HepG2 (cell line): ENCODE measurements around the gene ENGASE. TPM values are rescaled to one million over a fixed set of nuclear protein-coding genes. Genes with fewer than 3 reads are reported as not detected.

Source experiments
- ERF ChIP-seq: IDR thresholded peaks from 2 replicates; pipeline ENCODE4 v1.6.1; 2018; ENCODE audit warnings: missing biosample characterization, missing genetic modification reagents
- FOXK1 ChIP-seq: sonication (generic); formaldehyde crosslinking; IDR thresholded peaks from 2 replicates; pipeline ENCODE4 v1.4.0; 2020; ENCODE audit warnings: low read depth, missing genetic modification reagents, borderline replicate concordance
- FOXP4 ChIP-seq: sonication (generic); formaldehyde crosslinking; IDR thresholded peaks from 2 replicates; pipeline ENCODE4 v1.4.0; 2020; ENCODE audit warnings: missing genetic modification reagents
- GLI4 ChIP-seq: sonication (generic); formaldehyde crosslinking; IDR thresholded peaks from 2 replicates; pipeline ENCODE4 v1.5.1; 2020; ENCODE audit warnings: missing genetic modification reagents, mild to moderate bottlenecking, moderate library complexity, borderline replicate concordance
- HDAC2 ChIP-seq: sonication (generic); formaldehyde crosslinking; IDR thresholded peaks from 2 replicates; pipeline ENCODE4 v1.4.0; 2020; ENCODE audit warnings: missing genetic modification reagents
- MYNN ChIP-seq: sonication (generic); formaldehyde crosslinking; IDR thresholded peaks from 2 replicates; pipeline ENCODE4 v1.4.0; 2020; ENCODE audit warnings: mild to moderate bottlenecking, low read depth, missing genetic modification reagents
- PBX2 ChIP-seq: IDR thresholded peaks from 2 replicates; pipeline ENCODE4 v1.6.1; 2016; ENCODE audit warnings: control low read depth
- PHF21A ChIP-seq: sonication (generic); formaldehyde crosslinking; IDR thresholded peaks from 2 replicates; pipeline ENCODE4 v1.5.0; 2020; ENCODE audit warnings: mild to moderate bottlenecking, missing genetic modification reagents
- SATB2 ChIP-seq: sonication (generic); formaldehyde crosslinking; IDR thresholded peaks from 2 replicates; pipeline ENCODE4 v1.5.0; 2020; ENCODE audit warnings: missing genetic modification reagents
- SRSF9 ChIP-seq: fragments of 200-400 bp; formaldehyde crosslinking; IDR thresholded peaks from 2 replicates; pipeline ENCODE4 v1.6.1; 2018; ENCODE audit warnings: borderline replicate concordance, mild to moderate bottlenecking, low read depth, low read length; ENCODE audit not compliant: insufficient read depth, poor library complexity, severe bottlenecking
- WIZ ChIP-seq: sonication (generic); formaldehyde crosslinking; IDR thresholded peaks from 2 replicates; pipeline ENCODE4 v1.5.1; 2020; ENCODE audit warnings: mild to moderate bottlenecking, missing genetic modification reagents
- ZNF264 ChIP-seq: sonication (generic); formaldehyde crosslinking; IDR thresholded peaks from 2 replicates; pipeline ENCODE4 v1.4.0; 2020; ENCODE audit warnings: missing genetic modification reagents
- ZNF709 ChIP-seq: sonication (generic); formaldehyde crosslinking; IDR thresholded peaks from 2 replicates; pipeline ENCODE4 v1.5.0; 2020; ENCODE audit warnings: mild to moderate bottlenecking, missing genetic modification reagents
- ZNF737 ChIP-seq: sonication (generic); formaldehyde crosslinking; IDR thresholded peaks from 2 replicates; pipeline ENCODE4 v1.5.0; 2020; ENCODE audit warnings: missing genetic modification reagents, mild to moderate bottlenecking, borderline replicate concordance
- polyA plus RNA-seq, 8 experiments: library from polyadenylated mRNA; depleted of rRNA in 3 of 8; stranded (reverse) in 7 of 8; unstranded in 1 of 8; fragments of >200 nt; fragmentation: Illumina TruSeq in 4 of 8; extraction: Trizol in 4 of 8; gene quantifications; 2 replicates each; pipeline versions ENCODE4 v1.2.1 to v1.2.3, GENCODE V29; 2011 to 2016; ENCODE audit warnings: low read depth in 4 of 8, missing spikeins in 1 of 8, mixed read lengths in 1 of 8; ENCODE audit not compliant: insufficient read depth in 1 of 8
- total RNA-seq, 5 experiments: library from RNA; depleted of rRNA; stranded (reverse); fragments of >200 nt; fragmentation: Illumina TruSeq; extraction: Trizol; gene quantifications; 2 replicates each; pipeline ENCODE4 v1.2.3, GENCODE V29; 2016; ENCODE audit warnings: low read depth in 1 of 5
- TF ChIP-seq, protein P1 (sequence below): IDR thresholded peaks from 2 replicates; pipeline ENCODE4 v1.6.1; 2016; ENCODE audit warnings: low read depth, missing genetic modification reagents, missing compliant biosample characterization
- TF ChIP-seq, protein P2 (sequence below): sonication (generic); formaldehyde crosslinking; IDR thresholded peaks from 2 replicates; pipeline ENCODE4 v1.9.0; 2022; ENCODE audit warnings: missing genetic modification reagents, mild to moderate bottlenecking, borderline replicate concordance
- TF ChIP-seq, protein P3 (sequence below): sonication (generic); formaldehyde crosslinking; IDR thresholded peaks from 2 replicates; pipeline ENCODE4 v1.4.0; 2020; ENCODE audit warnings: missing genetic modification reagents

Gene ENGASE
- total and polyA plus RNA-seq, 2 of the 13 experiments (the other 11 are each of a cell fraction or from before 2014, with no cell fraction given) = 10.6 to 18.1 TPM

DNA sequence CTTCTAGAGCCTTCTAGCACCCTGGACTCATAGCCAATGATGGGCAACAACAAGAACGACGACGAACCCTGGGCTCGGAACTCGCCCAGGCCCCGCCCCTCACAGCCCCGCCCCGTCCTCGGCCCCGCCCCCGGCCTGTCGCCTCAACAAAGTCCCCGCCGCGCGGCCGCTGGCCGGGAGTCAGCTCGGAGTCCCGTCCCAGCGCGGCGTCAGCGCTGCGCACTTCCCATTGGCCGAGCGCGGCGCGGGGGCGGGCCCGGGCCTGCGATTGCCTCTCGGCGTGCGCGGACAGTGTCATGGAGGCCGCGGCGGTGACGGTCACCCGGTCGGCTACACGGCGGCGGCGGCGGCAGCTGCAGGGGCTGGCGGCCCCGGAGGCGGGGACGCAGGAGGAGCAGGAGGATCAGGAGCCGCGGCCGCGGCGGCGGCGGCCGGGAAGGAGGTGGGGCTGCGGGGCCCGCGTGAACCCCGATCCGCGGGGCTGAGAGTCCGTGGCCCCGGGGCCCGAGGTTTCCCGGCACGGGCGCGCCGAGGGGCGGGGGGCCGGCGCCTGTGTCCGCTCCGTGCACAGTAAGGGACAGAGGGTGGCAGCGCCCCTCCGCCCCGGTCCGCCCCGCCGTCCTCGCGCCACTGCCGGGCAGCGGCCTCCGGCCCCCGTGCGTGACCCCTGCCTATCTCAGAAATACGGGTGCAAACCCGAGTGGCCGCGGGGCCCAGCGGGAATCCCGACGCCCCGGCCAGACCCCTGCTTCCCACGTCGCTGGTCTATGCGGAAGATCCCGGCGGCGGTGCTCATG, at the start of gene ENGASE (continued):
- TF ChIP-seq ZNF737 (CRISPR knock-in tag) (no peak), FOXP4 (CRISPR knock-in tag) (no peak), SRSF9 (no peak), PHF21A (CRISPR knock-in tag) (peak; percentile 70), HDAC2 (CRISPR knock-in tag) (peak; percentile 32; the same call in 1 of the 2 replicates), MYNN (CRISPR knock-in tag) (no peak), ERF (CRISPR knock-in tag) (0 out of 2 replicates have a peak, but pooled peaks have one; percentile 34), SATB2 (CRISPR knock-in tag) (0 out of 2 replicates have a peak, but pooled peaks have one; percentile 1), ZNF264 (CRISPR knock-in tag) (no peak), WIZ (CRISPR knock-in tag) (no peak), GLI4 (CRISPR knock-in tag) (0 out of 2 replicates have a peak, but pooled peaks have one; percentile 48), ZNF709 (CRISPR knock-in tag) (no peak), FOXK1 (CRISPR knock-in tag) (peak; percentile 27; the same call in 1 of the 2 replicates), PBX2 (CRISPR knock-in tag) (no peak)
- TF ChIP-seq, protein P1, sequence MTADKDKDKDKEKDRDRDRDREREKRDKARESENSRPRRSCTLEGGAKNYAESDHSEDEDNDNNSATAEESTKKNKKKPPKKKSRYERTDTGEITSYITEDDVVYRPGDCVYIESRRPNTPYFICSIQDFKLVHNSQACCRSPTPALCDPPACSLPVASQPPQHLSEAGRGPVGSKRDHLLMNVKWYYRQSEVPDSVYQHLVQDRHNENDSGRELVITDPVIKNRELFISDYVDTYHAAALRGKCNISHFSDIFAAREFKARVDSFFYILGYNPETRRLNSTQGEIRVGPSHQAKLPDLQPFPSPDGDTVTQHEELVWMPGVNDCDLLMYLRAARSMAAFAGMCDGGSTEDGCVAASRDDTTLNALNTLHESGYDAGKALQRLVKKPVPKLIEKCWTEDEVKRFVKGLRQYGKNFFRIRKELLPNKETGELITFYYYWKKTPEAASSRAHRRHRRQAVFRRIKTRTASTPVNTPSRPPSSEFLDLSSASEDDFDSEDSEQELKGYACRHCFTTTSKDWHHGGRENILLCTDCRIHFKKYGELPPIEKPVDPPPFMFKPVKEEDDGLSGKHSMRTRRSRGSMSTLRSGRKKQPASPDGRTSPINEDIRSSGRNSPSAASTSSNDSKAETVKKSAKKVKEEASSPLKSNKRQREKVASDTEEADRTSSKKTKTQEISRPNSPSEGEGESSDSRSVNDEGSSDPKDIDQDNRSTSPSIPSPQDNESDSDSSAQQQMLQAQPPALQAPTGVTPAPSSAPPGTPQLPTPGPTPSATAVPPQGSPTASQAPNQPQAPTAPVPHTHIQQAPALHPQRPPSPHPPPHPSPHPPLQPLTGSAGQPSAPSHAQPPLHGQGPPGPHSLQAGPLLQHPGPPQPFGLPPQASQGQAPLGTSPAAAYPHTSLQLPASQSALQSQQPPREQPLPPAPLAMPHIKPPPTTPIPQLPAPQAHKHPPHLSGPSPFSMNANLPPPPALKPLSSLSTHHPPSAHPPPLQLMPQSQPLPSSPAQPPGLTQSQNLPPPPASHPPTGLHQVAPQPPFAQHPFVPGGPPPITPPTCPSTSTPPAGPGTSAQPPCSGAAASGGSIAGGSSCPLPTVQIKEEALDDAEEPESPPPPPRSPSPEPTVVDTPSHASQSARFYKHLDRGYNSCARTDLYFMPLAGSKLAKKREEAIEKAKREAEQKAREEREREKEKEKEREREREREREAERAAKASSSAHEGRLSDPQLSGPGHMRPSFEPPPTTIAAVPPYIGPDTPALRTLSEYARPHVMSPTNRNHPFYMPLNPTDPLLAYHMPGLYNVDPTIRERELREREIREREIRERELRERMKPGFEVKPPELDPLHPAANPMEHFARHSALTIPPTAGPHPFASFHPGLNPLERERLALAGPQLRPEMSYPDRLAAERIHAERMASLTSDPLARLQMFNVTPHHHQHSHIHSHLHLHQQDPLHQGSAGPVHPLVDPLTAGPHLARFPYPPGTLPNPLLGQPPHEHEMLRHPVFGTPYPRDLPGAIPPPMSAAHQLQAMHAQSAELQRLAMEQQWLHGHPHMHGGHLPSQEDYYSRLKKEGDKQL (CRISPR knock-in tag) = no peak
- TF ChIP-seq, protein P2, sequence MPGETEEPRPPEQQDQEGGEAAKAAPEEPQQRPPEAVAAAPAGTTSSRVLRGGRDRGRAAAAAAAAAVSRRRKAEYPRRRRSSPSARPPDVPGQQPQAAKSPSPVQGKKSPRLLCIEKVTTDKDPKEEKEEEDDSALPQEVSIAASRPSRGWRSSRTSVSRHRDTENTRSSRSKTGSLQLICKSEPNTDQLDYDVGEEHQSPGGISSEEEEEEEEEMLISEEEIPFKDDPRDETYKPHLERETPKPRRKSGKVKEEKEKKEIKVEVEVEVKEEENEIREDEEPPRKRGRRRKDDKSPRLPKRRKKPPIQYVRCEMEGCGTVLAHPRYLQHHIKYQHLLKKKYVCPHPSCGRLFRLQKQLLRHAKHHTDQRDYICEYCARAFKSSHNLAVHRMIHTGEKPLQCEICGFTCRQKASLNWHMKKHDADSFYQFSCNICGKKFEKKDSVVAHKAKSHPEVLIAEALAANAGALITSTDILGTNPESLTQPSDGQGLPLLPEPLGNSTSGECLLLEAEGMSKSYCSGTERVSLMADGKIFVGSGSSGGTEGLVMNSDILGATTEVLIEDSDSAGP (CRISPR knock-in tag) = no peak; the same call in 1 of the 2 replicates
- TF ChIP-seq, protein P3, sequence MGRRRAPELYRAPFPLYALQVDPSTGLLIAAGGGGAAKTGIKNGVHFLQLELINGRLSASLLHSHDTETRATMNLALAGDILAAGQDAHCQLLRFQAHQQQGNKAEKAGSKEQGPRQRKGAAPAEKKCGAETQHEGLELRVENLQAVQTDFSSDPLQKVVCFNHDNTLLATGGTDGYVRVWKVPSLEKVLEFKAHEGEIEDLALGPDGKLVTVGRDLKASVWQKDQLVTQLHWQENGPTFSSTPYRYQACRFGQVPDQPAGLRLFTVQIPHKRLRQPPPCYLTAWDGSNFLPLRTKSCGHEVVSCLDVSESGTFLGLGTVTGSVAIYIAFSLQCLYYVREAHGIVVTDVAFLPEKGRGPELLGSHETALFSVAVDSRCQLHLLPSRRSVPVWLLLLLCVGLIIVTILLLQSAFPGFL (CRISPR knock-in tag) = no peak
